Erythroblast (primary cell): ENCODE results near the gene CCDC175.

Experiments used
- GATA1 ChIP-seq: IDR thresholded peaks from 2 replicates; pipeline ENCODE4 v1.6.1; 2011; ENCODE audit warnings: low read depth, mild to moderate bottlenecking, control low read depth, low read length, moderate library complexity
- POLR2A ChIP-seq: IDR thresholded peaks from 2 replicates; pipeline ENCODE4 v1.6.1; 2011; ENCODE audit warnings: mild to moderate bottlenecking, low read length

DNA sequence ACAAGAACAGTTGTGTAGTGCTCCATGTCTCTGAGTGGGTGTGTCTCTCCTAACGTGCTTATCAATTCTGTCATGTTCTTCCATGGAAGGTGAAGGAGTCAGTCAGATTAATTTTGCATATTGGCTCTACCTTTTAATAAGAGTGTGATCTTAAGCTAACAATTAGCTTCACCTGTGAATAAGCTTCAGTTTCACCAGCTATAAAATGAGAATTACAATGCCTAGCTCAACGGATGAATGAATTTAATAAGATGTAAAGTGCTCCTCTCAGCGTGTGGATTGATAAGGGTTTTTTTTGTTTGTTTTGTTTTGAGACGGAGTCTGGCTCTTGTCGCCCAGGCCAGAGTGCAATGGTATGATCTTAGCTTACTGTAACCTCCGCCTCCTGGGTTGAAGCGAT, 32.7 kb downstream of the CCDC175 start:
- no peak for TF ChIP-seq POLR2A
- TF ChIP-seq GATA1: no peak
